BLaER1 treated with 17β-estradiol and CSF1 and Interleukin-3, amounts not matched to agents 10 nM and 100 nM (cell line): Measurements from ENCODE around the gene WWC2.
A peak's percentile ranks its signal among the peaks of the same experiment; 100 is the strongest.

ENCODE experiments used
- H3K27ac ChIP-seq, 11 experiments: shearing (Covaris generic); formaldehyde crosslinking; 2 replicates each; pipeline ENCODE4 v1.8.1; 2022
- H3K27me3 ChIP-seq, 11 experiments: shearing (Covaris generic); formaldehyde crosslinking; 2 replicates each; pipeline ENCODE4 v1.8.1; 2022
- H3K36me3 ChIP-seq, 11 experiments: shearing (Covaris generic); formaldehyde crosslinking; 2 replicates each; pipeline ENCODE4 v1.8.1; 2022
- H3K4me1 ChIP-seq, 10 experiments: shearing (Covaris generic); formaldehyde crosslinking; 2 replicates each; pipeline ENCODE4 v1.8.1; 2022
- H3K4me2 ChIP-seq, 11 experiments: shearing (Covaris generic); formaldehyde crosslinking; 2 replicates each; pipeline ENCODE4 v1.8.1; 2022
- H3K4me3 ChIP-seq, 10 experiments: shearing (Covaris generic); formaldehyde crosslinking; 2 replicates each; pipeline ENCODE4 v1.8.1; 2022
- H3K9ac ChIP-seq, 11 experiments: shearing (Covaris generic); formaldehyde crosslinking; 2 replicates each; pipeline ENCODE4 v1.8.1; 2022
- H3K9me3 ChIP-seq, 11 experiments: shearing (Covaris generic); formaldehyde crosslinking; replicated peaks in 1 of 11; 2 replicates each; pipeline ENCODE4 v1.8.1; 2022
- H4K20me1 ChIP-seq, 11 experiments: shearing (Covaris generic); formaldehyde crosslinking; 2 replicates each; pipeline ENCODE4 v1.8.1; 2022
- Cebpa-rat ChIP-seq, 11 experiments: shearing (Covaris generic); IDR thresholded peaks; 2 replicates each; pipeline ENCODE4 v1.8.1; 2022

Gene WWC2

GRCh38 chr4:183098723-183099536 is at the start of gene WWC2:
WWC2 (plus strand) TSS chr4:183099257; CDS start chr4:183099492, 235 bp downstream.
- H3K27ac ChIP-seq: peak within 1 kb of the TSS; percentile 75 to 92 (median 86)
- H3K4me2 ChIP-seq: peak within 1 kb of the TSS; percentile 90 to 99 (median 94)
- peaks cover 19 to 39% (median 29%) of the 10 kb centered on the region in 10 experiments; a peak in 19 of 20 replicates for H3K4me1 ChIP-seq
- peak within 1 kb of the TSS; percentile 77 to 94 (median 88) for H3K9ac ChIP-seq
- H3K27me3 ChIP-seq: peaks cover 25 to 58% (median 47%) of the 10 kb centered on the region in 11 experiments
- no peaks in the 10 kb centered on the region; a peak in 1 of 22 replicates for H3K9me3 ChIP-seq
- H3K4me3 ChIP-seq: peak within 1 kb of the TSS; percentile 84 to 97 (median 88)
- peak in 6 of 11 experiments; percentile 41 to 82 (median 62); a peak in 10 of 22 replicates for TF ChIP-seq Cebpa-rat (IDR thresholded peaks at IDR 0.05)
- H3K36me3 ChIP-seq: no peaks in the 10 kb centered on the region
- H4K20me1 ChIP-seq: peaks cover 12 to 44% (median 29%) of the 10 kb centered on the region in 11 experiments; a peak in 20 of 22 replicates

GRCh38 chr4:183053681-183054080 is 45.4 kb upstream of the WWC2 start:
- H4K20me1 ChIP-seq: no peaks in the 10 kb centered on the region
- H3K4me3 ChIP-seq: no peak overlapping the region
- H3K27me3 ChIP-seq: no peaks in the 10 kb centered on the region
- no peak overlapping the region for H3K9ac ChIP-seq
- H3K36me3 ChIP-seq: no peaks in the 10 kb centered on the region
- H3K9me3 ChIP-seq: peaks cover 0 to 11% (median 6%) of the 10 kb centered on the region in 11 experiments; a peak in 10 of 22 replicates
- no peak overlapping the region for H3K4me2 ChIP-seq
- no peaks in the 10 kb centered on the region for H3K4me1 ChIP-seq
- no peak for TF ChIP-seq Cebpa-rat (IDR thresholded peaks at IDR 0.05)
- no peak overlapping the region for H3K27ac ChIP-seq

DNA sequence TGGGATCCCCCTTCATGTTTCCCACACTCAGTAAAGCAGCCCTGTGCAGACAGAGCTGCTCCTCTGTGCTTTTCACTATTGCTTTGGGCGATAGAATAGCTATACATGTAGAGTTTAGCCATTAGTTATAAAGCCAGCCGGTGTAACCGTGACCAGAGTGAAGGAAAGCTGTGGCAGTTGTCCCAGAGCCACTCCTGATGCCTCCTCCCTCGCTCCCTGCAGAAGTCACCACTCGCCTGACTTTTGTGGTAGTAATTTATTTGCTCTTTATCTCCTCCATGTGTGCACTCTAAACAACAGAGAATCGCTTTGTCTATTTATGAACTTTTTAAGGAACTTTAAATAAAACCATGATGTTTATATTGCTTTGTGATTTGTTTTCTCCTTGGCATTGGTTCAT is 41.8 kb upstream of the WWC2 start:
- Histone ChIP-seq H3K9me3 (peaks cover 5 to 19% (median 16%) of the 10 kb centered on the region in 11 experiments), H3K27ac (no peak overlapping the region), H3K4me1 (no peaks in the 10 kb centered on the region), H4K20me1 (no peaks in the 10 kb centered on the region), H3K27me3 (no peaks in the 10 kb centered on the region), H3K4me2 (no peak overlapping the region), H3K4me3 (no peak overlapping the region), H3K9ac (no peak overlapping the region), H3K36me3 (no peaks in the 10 kb centered on the region)
- no peak for TF ChIP-seq Cebpa-rat (IDR thresholded peaks at IDR 0.05)

DNA sequence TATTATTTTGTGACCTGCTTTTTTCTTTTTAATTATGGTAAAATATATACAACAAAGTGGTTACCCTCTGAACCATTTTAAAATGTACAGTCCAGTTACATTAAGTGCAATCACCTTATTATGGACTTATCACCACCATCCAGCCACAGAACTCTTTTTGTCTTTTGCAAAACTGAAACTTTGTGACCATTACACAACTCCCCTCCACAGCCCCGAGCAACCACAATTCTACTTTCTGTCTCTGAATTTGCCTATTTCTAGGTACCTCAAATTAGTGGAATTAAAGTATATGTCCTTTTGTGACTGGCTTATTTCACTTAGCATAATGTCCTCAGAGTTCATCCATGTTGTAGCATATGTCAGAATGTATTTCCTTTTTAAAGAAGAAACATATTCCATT is 39.3 kb upstream of the WWC2 start:
- no peaks in the 10 kb centered on the region for H3K27me3 ChIP-seq
- no peak overlapping the region for H3K4me2 ChIP-seq
- no peak for TF ChIP-seq Cebpa-rat (IDR thresholded peaks at IDR 0.05)
- H3K9ac ChIP-seq: no peak overlapping the region
- peaks cover 8 to 19% (median 15%) of the 10 kb centered on the region in 11 experiments for H3K9me3 ChIP-seq
- H3K4me1 ChIP-seq: peaks cover 0 to 18% (median 9%) of the 10 kb centered on the region in 10 experiments; a peak in 10 of 20 replicates
- H4K20me1 ChIP-seq: no peaks in the 10 kb centered on the region
- no peak overlapping the region for H3K27ac ChIP-seq
- no peaks in the 10 kb centered on the region for H3K36me3 ChIP-seq
- H3K4me3 ChIP-seq: no peak overlapping the region

GRCh38 chr4:183068502-183068901 is 30.6 kb upstream of the WWC2 start:
- Histone ChIP-seq H3K9me3 (peaks cover 21 to 33% (median 30%) of the 10 kb centered on the region in 11 experiments), H3K4me2 (no peak overlapping the region), H4K20me1 (no peaks in the 10 kb centered on the region), H3K4me3 (no peak overlapping the region), H3K36me3 (no peaks in the 10 kb centered on the region), H3K9ac (no peak overlapping the region), H3K27ac (no peak overlapping the region), H3K27me3 (no peaks in the 10 kb centered on the region), H3K4me1 (peaks cover 0 to 18% (median 10%) of the 10 kb centered on the region in 10 experiments; a peak in 10 of 20 replicates)
- TF ChIP-seq Cebpa-rat (IDR thresholded peaks at IDR 0.05): no peak

- Histone ChIP-seq H3K27ac (no peak overlapping the region), H3K4me2 (no peak overlapping the region), H3K4me1 (no peaks in the 10 kb centered on the region), H3K27me3 (no peaks in the 10 kb centered on the region), H3K9me3 (peaks cover 21 to 33% (median 30%) of the 10 kb centered on the region in 11 experiments), H3K9ac (no peak overlapping the region), H3K36me3 (no peaks in the 10 kb centered on the region), H3K4me3 (no peak overlapping the region), H4K20me1 (no peaks in the 10 kb centered on the region)
- TF ChIP-seq Cebpa-rat (IDR thresholded peaks at IDR 0.05): no peak
These were observed 27.8 kb upstream of the WWC2 start for GRCh38 chr4:183071222-183071621.

- peaks cover 21 to 33% (median 30%) of the 10 kb centered on the region in 11 experiments for H3K9me3 ChIP-seq
- H4K20me1 ChIP-seq: no peaks in the 10 kb centered on the region
- no peak overlapping the region for H3K4me2 ChIP-seq
- H3K27ac ChIP-seq: no peak overlapping the region
- H3K4me3 ChIP-seq: no peak overlapping the region
- H3K4me1 ChIP-seq: no peaks in the 10 kb centered on the region
- no peaks in the 10 kb centered on the region for H3K27me3 ChIP-seq
- H3K36me3 ChIP-seq: no peaks in the 10 kb centered on the region
- H3K9ac ChIP-seq: no peak overlapping the region
- no peak for TF ChIP-seq Cebpa-rat (IDR thresholded peaks at IDR 0.05)
These were observed 26.9 kb upstream of the WWC2 start for GRCh38 chr4:183072176-183072575.

- H3K4me2 ChIP-seq: no peak overlapping the region
- no peak overlapping the region for H3K9ac ChIP-seq
- H3K27ac ChIP-seq: no peak overlapping the region
- H4K20me1 ChIP-seq: no peaks in the 10 kb centered on the region
- H3K4me3 ChIP-seq: no peak overlapping the region
- H3K9me3 ChIP-seq: peaks cover 20 to 28% (median 24%) of the 10 kb centered on the region in 11 experiments
- TF ChIP-seq Cebpa-rat (IDR thresholded peaks at IDR 0.05): no peak
- no peaks in the 10 kb centered on the region for H3K36me3 ChIP-seq
- no peaks in the 10 kb centered on the region for H3K4me1 ChIP-seq
- H3K27me3 ChIP-seq: no peaks in the 10 kb centered on the region
These were observed 25.3 kb upstream of the WWC2 start for GRCh38 chr4:183073838-183074145.

- Histone ChIP-seq H3K9ac (no peak overlapping the region), H3K36me3 (no peaks in the 10 kb centered on the region), H3K27me3 (no peaks in the 10 kb centered on the region), H3K4me2 (no peak overlapping the region), H3K9me3 (peaks cover 13 to 22% (median 18%) of the 10 kb centered on the region in 11 experiments; a peak in 21 of 22 replicates), H3K27ac (no peak overlapping the region), H3K4me1 (no peaks in the 10 kb centered on the region), H4K20me1 (no peaks in the 10 kb centered on the region), H3K4me3 (no peak overlapping the region)
- TF ChIP-seq Cebpa-rat (IDR thresholded peaks at IDR 0.05): no peak
These were observed 24.6 kb upstream of the WWC2 start for GRCh38 chr4:183074288-183074990.
